GM19238 (cell line): ENCODE data around the gene SLC7A9.

ENCODE experiments used
- DNase-seq: peaks from one replicate; pipeline ENCODE4 v3.0.0; 2011; ENCODE audit warnings: low spot score; ENCODE audit not compliant: insufficient read length

Gene SLC7A9

DNA sequence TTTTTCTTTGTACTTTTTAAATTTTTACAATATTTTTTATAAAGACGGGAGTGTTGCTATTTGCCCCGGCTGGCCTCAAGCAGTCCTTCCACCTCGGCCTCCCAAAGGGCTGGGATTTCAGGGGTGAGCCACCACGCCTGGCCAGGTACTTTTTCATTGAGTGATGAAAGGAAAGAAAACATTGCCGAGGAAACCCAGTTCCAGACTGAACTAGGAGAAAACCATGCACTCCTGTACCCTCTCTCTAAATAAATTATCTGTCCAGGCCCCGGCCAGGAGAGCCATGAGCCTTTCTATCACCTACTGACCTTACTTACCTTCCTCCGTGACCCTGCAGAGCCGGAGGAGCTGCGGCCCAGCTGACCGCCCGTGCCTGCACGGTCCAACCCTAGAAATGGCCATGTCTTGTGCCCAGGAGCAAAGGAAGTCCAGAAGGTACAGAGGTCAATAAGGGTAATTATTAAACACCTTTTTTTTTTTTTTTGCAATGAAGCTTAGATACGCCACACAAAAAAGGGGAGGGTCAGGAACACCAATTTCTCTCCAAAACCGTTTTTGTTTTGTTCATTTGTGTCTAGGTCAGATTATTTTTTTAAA is at the start of gene SLC7A9:
SLC7A9 (minus strand) TSS at position 399 of the 597 bp plus-strand sequence. CDS start 1,233 bp downstream, outside the sequence.
- no peak for DNase-seq

DNA sequence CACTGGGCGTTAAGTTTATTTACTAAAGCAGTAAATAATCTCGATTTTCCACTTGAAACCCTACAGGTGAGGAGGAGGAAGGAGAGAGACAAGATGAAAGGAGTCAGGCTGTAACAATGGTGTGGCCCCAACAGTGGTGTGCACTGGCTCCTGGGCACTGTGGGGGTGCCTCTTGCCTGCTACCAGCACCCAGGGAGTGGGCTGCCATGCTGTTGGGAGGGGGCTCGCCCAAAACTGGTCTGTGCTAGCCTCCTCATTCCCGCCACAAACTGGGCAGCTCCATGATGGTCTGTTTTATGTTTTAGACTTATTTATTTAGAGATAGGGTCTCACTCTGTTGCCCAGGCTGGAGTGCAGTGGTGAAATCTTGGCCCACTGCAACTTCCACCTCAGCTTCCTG is 49.8 kb upstream of the SLC7A9 start:
- DNase-seq = no peak

DNA sequence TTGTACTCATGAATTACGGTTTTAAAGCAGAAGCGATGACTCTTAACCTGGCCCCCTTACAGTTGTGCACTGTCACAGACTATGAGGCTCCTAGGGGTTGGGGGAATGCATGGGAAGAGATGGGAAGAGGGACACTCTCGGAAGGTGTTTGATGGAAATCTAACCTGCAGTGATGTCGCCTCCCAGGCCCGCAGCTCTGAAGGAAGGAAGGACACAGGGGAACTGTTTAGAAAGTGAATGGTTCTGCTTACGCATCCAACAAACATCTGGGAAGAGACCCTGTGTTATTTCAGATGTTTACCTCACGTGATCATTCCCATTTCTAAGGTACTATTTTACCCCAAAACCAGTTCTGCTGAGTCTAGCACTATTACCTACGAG is 48.0 kb upstream of the SLC7A9 start:
- DNase-seq = no peak

DNA sequence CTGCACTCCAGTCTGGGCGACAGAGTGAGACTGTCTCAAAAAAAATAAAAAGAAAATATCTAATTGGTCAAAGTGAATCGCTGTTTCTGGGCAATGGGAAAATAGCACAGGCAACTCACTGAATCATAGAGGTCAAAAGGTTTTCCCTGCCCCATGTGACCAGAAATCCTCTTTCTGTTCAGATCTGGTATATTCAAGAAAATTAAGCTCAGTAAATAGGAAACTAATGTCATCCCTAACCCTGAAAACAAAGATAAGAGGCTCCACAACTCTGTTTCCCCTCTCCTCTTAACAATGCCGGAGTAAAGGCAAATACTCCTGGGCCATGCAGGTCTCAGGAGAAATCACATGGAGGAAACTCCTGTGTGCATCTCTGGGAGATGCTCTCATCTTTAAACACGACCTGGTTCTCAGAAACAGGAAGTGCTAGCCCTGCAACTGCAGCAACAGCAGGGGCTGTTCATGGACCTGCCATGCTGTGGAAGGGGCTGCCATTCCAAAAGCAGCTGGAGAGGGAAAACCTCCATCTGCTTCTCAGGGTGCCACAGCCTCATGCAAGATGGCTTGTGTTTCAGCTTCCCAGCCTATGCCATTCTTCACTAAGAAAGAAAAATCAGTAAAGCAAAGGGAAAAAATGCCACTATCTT is 47.5 kb upstream of the SLC7A9 start:
- no peak for DNase-seq

DNA sequence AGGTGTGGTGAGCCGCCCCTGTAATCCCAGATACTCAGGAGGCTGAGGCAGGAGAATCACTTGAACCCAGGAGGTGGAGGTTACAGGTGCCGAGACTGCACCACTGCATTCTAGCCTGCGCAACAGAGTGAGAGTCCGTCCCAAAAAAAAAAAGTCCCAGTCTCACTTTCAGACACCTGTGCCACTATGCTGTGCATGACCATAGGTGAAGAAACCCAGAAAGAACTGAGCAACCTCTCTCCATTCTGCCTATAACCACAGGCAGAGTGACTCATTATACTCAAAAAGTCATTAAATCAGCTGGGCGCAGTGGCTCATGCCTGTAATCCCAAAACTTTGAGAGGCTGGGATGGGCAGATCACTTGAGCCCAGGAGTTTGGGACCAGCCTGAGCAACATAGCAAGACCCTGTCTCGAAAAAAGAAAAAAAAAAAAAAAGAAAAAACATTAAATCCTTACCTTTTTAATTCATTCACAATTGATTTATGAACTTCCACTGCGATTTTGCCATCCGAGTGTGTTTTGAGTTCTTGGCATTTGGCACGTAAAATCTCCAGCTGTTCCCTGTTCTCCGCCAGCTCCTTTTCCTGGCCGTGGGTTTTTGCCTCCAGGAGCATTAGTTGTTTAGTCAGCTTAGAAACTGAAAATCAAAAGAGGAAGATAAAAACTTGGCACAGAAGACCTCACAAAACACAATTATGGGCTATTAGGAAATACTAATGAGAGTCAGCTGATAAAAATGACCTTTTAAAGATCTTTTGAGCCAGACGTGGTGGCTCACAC is 45.5 kb upstream of the SLC7A9 start:
- DNase-seq = no peak

DNA sequence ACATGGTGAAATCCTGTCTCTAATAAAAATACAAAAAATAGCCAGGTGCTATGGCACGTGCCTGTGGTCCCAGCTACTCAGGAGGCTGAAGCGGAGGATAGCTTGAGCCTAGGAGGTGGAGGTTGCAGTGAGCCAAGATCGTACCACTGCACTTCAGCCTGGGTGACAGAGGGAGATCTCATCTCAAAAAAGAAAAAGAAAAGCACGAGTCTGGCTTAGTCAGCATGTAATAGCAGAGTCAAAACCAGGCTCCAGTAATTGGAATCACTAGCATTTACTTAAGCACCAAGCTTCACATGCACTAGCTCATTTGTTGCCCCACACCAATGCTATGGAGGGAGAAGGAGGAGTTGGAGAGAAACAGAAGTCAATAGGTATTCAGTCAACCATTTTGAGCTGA is 41.9 kb upstream of the SLC7A9 start:
- DNase-seq = no peak

DNA sequence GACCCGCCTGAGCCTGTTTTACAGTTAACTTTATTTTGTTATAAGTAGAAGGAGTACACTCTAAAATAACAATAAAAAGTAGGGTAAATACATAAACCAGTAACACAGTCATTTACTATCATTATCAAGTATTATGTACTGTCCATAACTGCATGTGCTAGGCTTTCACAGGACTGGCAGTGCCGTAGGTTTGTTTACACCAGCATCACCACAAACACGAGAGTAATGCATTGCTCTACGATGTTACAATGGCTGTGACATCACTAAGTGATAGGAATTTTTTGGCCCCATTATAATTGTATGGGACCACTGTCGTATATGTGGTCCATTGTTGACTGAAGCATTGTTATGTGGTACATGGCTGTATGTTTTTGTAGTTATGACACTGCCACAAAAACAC is 41.3 kb upstream of the SLC7A9 start:
- no peak for DNase-seq

DNA sequence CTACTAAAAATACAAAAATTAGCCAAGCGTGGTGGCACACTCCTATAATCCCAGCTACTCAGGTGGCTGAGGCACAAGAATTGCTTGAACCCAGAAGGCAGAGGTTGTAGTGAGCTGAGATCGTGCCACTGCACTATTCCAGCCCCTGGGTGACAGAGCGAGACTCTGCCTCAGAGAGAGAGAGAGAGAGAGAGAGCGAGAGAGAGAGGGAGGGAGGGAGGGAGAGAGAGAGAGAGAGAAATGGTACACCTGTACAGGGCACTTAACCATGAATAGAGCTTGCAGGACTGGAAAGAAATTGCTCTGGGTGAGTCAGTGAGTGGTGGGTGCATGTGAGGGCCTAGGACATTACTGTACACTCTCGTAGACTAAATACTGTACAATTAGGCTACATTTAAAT is 40.5 kb upstream of the SLC7A9 start:
- no peak for DNase-seq

DNA sequence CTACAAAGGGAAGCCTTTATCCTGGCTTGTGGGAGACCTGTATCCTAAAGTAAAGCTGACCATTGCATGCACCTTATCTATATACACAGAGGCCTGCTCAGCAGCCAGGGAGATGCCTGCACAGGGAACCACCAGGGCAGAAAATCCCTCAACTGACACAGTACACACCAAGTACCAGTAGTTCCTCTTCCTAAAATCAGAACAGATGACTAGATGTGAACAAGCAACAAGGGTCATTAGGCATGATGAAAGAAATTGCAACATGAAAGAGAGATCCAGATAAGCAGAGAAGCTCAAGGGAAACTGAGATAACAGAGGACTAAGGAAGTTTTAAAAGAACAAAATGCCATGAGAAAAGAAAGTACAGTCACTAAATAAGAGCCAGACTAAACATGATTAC is 39.7 kb upstream of the SLC7A9 start:
- no peak for DNase-seq

DNA sequence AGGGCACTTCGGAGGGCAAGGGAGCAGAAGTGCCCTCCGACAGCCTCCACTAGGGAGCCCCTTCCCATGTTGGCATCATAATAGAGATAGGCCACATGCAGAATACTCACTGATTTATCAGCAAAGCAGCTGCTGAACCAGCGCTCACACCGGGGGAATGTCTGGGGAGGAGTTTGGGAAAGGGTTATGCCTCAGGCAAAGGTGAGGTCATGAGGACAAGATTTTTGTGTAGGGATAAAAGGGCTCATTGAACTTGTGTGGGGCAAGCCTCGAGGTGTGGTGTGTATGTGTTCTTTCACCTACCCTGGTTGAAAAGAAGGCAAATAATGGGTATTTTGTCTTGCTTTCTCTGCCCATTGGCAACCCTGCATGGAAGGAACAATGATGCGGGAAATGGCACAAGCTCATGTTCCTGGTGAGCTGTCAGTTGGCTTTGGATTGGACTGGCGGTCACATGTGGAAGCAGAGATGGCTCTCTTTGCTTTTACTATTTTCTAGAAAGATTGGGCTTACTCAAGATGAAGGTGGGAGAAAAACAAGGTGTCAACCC is 39.1 kb upstream of the SLC7A9 start:
- no peak for DNase-seq

DNA sequence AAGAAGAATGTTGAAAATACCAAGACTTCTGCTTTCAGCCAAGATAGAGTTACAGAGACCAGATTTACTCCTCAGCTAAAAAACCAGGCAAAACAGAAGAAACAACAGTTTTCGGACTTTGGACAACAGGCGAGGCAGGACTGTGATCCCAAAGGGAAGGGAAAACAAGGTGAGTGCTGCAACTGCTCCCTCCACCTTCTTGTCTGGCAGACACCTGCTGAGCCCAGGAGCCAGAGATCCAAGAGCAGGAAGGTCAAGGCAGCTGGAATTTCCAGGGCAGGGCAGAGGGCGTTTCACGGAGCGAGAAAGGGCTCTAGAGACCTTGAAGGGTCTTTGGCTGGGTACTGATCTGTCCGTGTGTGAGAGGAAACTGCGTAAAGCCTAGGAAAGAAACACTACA is 32.9 kb upstream of the SLC7A9 start:
- DNase-seq = no peak

DNA sequence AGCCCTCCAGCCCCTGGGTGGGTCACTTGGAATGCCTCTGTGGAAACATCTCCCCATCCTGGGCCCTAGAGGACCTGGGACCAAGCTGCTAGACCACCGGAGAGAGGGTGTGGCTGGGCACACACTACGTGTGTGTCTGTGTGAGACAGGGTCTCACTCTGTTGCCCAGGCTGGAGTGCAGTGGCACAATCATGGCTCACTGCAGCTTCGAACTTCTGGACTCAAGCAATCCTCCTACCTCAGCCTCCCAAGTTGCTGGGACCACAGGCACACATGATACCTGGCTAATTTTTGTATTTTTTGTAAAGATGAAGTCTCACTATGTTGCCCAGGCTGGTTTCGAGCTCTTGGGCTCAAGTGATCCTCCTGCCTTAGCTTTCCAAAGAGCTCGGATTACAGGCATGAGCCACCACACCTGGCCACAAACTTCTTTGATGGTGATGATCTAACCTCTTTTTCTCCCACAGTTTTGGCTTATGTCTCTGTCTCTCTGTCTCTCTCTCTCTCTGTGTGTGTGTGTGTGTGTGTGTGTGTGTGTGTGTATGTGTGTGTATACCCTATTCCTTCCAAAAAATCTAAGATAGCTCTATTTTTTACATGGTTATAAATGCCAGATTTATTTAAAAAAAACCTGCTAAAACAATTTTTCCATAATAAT is 32.1 kb upstream of the SLC7A9 start:
- no peak for DNase-seq

DNA sequence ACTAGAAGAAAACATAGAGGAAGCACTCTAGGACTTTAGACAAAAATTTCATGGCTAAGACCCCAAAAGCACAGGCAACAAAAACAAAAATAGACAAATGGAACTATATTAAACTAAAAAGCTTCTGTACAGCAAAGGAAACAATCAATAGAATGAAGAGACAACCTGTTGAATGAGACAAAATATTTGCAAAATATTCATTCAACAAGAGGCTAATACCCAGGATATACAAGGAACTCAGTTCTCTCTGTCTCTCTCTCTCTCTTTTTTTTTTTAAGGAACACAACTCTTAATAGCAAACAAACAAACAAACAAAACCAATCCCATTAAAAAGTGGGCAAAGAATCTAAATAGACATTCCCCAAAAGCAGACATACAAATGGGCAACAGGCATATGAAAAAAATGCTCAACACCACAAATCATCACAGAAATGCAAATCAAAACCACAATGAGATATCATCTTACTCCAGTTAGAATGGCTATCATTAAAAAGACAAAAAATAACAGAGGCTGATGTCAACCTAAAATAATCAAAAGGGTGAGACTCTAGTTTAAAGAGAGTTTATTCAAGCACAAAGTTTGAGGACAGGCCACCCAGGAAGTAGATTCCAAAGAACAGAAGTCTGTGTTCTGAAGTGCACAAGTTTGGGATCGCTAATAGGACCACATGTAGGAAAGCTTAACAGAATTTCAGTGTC is 27.1 kb upstream of the SLC7A9 start:
- DNase-seq = no peak

DNA sequence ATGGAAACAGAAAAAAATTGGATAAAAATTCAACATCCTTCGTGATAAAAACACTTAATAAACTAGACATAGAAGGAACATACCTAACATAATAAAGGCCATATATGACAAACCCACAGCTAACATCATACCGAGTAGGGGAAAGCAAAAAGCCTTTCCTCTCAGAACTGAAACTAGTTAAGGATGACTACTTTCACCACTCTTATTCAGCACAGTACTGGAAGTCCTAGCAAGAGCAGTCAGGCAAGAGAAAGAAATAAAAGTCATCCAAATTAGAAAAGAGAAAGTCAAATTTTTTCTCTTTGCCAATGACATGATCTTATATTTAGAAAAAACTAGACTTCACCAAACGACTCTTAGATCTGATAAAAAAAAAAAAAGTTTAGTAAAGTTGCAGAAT is 25.8 kb upstream of the SLC7A9 start:
- DNase-seq = no peak

DNA sequence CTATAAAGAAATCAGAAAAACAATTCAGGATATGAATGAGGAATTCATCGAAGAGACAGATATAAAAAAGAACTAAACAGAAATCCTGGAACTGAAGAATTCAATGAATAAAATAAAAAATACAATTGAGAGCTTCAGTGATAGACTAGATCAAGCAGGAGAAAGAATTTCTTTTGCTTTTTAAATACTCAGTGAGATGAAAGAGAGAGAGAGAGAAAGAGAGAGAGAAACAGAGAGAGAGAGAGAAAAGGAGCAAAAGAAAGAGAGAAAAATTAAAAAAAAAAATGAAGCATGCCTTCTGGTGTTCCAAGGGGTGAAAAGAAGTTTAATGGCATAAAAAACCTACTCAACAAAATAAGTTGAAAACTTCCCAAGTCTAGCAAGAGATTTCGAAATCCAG is 22.0 kb upstream of the SLC7A9 start:
- DNase-seq = no peak

DNA sequence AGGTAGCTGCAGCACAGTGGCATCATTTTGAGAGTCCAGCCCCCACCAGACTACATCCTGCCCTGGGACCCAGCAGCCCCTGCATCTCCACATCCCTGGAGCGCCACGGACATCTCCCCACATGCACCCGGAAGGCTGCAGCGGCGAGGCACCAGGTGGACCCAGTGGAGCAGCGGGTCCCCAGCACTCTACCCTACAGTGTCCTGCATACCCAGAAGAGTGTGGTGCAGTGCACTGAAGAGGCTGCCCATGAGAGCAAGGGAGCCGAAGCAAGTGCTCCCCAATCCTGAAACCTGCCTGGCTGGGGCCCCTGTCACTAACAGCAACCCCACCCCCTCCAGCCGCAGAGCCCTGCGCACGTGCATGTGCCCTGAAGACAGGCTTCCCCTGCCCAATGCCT is 21.3 kb upstream of the SLC7A9 start:
- no peak for DNase-seq

DNA sequence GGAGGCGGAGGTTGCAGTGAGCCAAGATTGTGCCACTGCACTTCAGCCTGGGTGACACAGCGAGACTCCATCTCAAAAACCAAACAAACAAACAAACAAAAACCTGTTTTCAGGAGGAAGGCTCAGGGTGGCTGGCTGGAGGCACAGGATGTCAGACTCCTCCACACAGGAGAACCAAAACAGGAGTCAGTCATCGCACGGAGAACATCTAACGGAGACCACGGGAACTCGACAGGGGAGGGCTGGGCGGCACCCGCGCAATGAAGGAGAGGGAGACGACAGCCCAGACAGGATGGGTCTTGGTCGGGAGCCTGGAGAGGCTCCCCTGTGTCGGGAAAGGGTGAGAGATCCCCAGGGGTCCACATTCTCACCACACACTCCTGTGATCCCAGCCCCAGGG is 20.8 kb upstream of the SLC7A9 start:
- no peak for DNase-seq

DNA sequence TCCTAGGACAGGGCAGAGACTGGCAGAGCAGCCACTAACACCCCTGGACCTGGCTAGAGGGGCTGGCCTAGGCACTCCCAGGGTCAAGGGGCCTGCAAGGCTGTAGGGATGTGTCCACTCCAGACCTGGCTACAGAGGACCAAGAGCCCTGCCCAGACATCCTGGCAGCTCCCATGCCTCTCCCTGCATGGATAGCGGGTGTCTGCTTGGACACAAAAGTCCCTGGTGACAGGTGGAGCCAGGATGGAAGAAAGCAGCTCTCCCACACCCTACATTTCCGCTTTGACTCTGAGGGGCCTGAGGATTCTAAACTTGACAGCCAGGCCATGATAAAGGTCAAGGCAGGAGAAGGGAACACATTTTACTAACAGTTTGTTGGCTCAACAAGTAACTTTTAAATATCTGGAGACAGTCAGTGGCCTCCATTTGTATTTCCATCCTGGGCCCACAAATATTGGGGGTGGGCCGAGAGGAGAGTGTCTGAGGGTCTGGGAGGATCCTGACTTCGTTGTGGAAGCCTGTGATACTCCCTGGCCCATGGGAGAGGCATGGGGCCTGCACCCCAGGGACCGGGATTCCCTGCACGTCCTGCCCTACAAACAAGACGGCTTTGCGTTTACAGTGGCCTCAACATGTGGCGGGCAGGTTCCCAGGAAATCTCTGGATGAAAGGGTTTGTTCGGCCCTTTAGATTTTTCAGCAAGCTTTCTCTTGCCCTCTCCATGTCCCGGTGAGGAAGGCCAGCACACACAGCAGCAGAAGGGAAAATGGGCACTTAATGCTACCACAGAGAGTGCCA is 19.8 kb upstream of the SLC7A9 start:
- no peak for DNase-seq

DNA sequence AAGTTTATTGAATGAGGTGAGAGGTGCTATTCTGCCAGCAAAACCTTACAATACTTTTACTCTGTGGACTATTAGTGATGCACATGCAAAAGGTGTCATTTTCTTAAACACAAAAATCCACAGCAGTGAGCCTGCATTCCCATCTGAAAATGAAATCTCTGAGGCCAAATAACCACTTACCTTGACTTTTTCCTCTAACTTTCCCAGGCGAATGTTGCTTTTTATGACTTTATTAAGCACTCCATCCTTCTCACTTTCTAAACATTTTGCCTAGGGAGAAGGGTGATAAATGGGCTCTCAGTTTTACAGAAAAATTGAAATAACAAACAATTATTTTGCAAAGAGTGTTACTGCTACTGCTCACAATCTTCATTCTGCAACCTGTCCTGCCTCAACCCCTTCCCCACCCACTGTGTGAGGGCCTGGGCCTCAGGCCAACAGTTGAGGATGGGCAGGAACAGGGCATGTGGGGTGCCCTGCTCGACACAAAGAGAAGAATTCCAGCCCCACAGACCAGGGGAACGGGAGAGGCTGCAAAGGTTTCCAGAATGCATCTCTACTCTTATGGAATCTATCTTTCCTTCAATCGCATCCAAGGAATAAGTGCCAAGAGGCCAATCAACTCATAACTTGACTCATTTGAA is 18.1 kb upstream of the SLC7A9 start:
- no peak for DNase-seq

DNA sequence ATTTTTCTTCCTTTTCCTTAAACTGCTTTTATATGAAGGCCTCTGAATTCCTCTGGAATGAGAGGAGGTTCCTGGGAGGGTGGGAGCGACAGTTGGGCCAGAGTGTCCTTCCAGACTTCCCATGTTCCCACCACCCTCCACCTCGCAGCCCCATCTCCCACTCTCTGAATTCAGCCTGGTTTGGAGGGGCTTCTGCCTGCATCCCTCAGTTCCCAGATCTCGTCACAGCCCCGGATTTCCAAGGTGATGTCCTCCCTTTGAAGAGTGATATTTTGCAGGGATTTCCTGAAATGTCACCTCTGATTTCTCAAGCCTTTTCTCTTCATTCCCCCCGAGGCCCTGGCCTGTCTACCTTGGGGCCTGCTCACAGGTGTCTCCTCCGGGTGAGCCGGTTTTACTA is 16.7 kb upstream of the SLC7A9 start:
- no peak for DNase-seq
